Right lung (tissue), 5 donors: ENCODE measurements around the gene ARAP1. TPM values are rescaled to one million over a fixed set of nuclear protein-coding genes. Genes with fewer than 3 reads are reported as not detected.

ENCODE experiments used
- DNase-seq, 2 donors: peaks; one replicate each; pipeline ENCODE4 v3.0.0-alpha.2; 2013
- polyA plus RNA-seq, 5 donors: library from polyadenylated mRNA; unstranded; fragments of 120-200 nt; gene quantifications; one replicate each; pipeline versions ENCODE4 v1.2.1 to v1.2.3, GENCODE V29; 2013; ENCODE audit warnings: inconsistent platforms in 1 of 5, low replicate concordance in 1 of 5; ENCODE audit not compliant: insufficient read length in 5 of 5, insufficient read depth in 1 of 5

Gene ARAP1
- polyA plus RNA-seq, 5 donors: 66.9 to 107 (median 89.0) TPM

DNA sequence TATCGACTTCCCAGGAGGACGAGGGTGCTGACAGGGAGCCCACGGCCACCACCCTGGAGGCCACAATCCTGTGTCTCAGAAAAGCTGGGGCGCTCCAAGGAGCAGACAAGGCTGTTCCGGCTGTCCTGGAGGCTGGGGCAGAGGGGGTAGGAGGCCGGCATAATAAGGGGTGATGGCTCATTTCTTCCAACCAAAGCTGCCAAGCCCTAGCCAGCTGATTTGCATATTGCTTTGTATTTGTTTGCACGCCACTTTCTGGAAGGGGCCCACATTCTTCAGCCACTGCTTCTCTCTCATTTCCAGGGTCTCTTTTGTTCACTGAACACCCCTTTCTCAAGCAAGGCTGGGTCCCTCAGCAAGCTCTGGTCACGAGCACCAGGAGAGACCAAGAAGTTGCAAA lies 82.7 kb downstream of the ARAP1 start:
- DNase-seq: no peak

DNA sequence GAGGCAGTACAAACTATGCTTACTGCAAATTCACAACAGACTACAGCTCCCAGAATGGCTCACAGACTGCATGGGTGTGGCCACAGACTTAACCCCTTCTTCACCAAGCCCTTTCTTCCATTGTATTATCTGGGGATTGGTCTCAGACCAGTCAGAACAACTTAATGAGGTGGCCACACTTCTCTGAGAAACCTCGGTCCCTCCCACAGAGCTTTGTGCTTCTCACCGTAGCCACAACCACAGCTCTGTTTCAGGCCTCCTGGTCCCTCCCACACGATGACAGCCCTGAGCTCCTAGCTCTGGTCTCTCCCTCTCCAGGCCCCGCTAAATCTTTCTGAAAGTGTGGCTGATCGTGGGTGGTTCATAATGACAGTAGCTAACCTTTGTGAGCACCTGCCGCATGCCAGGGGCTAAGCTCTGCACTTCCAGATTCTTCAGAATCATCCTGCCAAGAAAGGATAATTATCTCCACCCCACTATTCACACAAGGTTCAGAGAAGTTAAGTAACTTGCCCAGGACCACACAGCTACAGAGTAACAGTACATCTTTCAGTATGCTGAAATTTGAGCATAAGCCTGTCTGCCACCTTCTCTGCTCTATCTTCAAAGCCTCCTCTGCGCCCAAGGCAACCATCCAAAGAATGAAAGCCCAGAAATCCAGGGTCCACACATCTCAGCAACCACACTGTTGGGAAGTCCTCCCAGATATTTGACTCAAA lies 83.4 kb downstream of the ARAP1 start:
- DNase-seq: no peak

DNA sequence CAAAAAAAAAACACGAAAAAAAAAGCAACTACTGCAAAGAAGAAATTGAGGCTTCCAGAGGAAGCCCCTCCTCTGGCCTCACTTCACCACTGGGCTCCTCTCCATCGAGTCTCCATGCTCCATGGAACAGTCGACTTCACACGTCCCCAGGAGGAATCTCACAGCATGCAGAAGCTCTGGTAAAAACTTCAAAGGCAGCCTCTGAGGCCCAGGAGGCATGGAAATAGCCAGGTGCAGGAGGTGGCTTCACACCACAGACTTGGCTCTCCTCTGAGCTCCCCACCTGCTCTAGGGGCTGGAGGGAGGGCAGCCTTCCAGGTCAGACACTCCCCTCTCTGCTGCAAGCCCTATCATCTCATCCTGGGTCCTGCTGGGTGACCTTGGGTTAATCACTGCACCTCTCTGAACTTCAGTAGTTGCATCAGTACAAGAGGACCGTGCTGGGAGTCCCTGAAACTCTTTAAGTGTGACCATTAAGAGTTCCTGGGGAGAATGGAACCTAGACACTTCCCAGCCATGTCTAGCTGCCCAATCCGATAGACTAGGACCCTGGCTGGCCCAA lies 86.2 kb downstream of the ARAP1 start:
- no peak for DNase-seq

DNA sequence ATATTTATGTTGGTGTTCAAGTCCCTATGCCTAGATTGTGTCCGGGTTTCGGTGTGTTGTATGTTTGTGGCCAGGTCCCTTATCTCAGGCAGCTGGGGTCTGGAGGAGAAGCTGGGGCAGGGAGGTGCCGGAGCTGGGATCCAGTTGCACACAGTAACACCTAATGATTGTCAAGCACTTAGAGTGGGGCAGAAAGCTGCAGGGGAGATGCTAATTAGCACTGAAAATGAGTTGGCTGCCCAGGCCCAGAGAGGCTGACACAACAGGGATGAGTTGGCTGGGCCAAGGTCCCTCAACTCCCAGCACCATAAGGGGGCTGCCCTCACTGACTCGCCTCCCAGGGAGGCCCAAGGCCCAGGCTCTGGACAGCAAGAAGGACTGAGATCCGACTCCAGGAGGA lies 90.2 kb downstream of the ARAP1 start:
- DNase-seq: no peak

DNA sequence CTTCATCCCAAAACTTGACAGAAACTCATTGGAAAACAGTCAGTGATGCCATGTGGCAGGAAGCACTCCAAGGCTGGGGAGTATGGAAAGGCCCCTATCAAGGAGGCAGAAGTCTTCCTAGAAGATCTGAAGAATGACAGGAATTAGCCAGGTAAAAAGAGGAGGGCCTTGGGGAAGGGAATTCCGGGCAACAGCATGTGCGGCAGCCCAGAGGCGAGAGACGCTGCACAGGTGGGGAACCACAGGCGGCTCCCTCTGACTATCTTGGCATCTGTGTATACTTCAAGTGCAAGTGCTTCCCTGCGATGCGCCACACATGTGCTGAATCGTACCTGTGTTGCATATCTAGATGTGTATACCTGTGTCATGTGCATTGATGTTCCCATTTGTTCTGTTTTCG lies 90.7 kb downstream of the ARAP1 start:
- DNase-seq: no peak

DNA sequence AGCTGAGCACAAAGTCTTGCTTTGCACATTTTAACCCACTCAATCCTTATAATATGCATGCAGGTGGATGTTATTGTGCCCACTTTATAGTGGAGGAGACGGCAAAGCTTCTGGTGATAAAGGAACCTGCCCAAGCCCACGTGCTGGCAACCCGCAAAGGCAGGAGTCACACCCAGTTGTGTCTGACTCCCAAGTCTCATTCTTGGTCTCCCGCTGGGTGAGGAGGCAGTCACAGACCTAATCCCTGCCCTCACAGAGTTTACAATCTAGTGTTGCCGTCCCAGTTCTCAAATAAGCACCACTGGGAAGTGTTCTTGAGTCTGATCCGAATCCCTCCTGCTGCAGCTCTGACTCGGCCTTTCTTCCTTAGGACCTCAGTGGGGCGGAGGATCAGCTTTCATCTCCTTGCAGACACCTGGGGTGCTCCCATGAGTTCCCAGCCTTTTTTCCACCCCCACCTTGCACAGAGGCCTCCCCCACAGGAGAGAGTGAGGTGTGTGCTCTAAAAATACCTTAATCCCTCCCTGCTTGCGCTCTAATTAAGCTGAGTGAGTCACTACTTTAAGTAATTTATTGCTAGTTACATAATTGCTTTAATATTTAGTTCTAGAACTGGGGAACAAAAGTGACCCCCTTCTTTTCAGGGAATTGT lies 93.1 kb downstream of the ARAP1 start:
- no peak for DNase-seq

DNA sequence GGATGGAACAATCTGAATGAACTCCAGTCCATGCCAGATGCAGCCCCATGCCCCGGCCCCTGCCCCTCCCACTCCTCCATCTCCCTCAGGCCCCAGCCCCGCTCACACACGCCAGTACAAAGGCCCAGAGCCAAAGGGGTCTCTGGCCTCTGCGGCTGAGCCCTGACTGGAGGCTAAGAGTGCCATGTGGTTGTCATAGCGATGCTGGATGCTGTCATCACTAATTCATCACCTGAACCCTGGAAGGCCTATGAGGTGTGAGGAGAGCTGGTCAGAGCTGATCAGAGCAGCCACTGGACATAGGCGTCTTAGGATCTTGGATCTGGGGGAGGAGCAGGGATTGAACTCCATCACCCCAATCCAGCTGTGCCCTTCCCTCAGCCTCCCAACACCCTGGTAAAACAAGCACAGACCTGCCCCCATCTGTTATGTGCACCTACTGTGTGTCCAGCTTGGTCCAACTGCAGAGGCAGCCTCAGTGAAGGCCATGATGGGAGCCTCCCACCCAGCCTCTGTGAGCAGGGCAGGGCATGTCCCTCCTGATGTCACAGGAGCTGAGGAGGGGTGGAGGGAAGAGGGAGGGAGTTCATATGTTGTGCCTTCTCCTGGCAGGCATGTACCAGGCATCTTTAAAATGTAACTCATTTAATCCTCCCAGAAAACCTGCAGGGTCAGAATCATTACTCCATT lies 94.7 kb downstream of the ARAP1 start:
- no peak for DNase-seq

DNA sequence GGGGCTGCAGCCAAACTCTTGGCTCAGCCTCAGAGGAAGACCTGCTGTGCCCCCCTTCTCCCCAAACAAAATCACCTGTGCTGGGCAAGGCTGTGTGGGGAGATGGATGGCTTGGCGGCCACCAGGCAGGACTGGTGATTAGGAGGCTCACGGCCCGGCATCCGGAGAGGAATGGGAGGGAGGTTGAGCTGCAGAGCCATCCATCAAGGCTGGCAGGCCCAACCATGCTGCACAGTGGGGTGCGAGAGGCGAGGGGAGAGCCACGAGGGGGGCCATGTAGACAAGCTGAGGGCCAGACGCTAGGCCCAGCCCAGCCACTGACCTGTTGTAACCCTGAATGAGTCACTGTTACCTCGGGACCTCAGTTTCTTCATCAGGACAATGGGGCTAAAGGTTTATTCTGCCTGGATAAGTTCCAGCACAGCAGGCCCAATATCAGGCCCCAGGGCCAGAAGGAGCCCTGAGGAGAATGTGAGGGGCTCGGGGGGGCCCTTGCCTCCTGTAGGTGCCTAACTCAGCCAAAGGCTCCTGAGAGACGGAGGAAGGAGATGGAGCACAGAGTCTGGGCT lies 96.2 kb downstream of the ARAP1 start:
- DNase-seq: no peak

DNA sequence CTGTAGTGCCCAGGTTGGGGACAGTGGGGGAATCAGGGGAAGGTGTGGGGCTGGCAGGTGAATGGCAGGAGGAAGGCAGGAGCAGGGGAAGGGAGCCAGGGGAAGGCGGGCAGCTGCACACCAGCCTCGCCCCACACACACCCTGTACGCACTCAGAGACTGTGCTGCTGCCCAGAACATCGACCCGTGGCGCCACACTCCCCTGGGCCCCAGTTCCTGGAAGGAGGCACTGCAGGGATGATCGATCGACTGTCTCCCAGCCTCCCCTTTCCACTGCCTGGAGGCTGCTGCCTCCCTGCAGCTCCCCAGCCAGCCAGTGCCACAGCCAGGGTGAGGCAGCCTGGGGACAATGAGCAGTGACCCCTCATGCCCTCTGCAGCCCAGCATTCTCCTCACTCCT lies 97.2 kb downstream of the ARAP1 start:
- no peak for DNase-seq

DNA sequence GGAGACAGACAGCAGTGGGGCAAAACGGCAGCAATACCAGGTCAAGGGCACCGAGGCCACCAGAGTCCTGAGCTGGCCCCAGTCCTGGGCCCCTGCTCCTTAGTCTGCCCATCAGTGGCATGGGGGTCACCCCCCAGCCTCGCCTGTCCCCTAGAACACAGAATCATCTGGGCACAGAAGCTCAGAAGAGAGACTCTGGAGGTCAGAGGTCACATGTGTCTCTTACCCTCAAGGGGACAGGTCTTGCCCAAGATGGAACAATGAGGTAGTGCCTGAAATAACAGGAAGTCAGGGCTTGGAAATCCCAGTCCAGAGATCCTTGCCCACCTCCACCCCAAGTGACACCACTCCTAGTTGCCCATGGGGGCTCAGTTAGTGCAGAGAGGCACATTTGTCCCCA lies 98.6 kb downstream of the ARAP1 start:
- DNase-seq: no peak

DNA sequence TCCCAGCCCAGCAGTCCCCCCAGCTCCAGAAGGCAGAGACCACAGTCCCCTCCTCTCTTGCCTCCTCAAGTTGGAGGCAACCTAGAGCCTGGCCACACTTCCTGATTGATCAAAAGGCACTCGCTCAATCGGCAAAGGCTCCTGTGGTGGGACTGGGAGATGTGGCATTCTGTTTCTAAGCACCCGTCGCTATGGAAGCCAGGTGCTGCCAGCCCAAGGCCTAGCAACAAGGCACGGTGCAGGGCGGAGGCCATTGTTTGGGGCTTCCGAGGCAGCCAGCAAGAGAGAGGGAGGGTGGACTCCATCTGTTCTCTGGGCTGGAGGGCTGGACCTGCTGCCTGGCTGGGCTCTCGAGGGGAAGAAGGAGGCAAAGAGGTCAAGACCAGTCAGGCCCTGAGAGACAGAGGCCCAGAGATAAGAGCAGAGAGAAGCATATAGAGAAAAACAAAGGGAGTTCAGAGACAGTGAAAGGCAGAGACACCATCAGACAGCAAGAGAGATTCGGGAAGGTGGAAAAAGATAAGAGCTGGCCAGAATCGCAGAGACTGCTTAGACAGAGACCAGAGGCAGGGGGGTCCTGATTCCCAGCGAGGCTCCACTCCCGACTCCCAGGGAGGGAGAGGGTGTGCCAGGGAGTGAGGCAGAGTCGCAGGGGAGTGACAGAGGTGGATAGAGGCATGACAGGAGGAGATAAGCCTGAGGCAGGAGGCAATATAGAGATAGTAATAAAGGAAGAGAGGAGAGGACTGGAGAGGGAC lies 99.2 kb downstream of the ARAP1 start:
- no peak for DNase-seq

DNA sequence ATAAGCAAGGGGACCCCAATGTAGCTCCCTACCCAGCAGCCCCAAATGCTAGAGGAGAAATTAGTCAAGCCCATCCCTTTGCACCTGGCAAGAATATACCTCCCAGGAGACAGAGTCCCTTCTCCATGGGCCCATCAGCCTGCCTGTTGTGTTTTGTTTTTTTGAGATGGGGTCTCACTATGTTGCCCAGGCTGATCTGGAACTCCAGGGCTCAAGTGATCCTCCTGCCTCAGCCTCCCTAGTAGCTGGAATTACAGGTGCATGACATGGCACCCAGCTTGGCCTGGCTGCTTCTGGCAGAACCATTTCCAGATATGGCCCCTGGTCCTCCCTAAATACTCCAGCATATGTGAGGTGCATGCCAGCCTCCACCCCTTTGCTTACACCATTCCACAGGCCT lies 100.1 kb downstream of the ARAP1 start:
- DNase-seq: no peak

DNA sequence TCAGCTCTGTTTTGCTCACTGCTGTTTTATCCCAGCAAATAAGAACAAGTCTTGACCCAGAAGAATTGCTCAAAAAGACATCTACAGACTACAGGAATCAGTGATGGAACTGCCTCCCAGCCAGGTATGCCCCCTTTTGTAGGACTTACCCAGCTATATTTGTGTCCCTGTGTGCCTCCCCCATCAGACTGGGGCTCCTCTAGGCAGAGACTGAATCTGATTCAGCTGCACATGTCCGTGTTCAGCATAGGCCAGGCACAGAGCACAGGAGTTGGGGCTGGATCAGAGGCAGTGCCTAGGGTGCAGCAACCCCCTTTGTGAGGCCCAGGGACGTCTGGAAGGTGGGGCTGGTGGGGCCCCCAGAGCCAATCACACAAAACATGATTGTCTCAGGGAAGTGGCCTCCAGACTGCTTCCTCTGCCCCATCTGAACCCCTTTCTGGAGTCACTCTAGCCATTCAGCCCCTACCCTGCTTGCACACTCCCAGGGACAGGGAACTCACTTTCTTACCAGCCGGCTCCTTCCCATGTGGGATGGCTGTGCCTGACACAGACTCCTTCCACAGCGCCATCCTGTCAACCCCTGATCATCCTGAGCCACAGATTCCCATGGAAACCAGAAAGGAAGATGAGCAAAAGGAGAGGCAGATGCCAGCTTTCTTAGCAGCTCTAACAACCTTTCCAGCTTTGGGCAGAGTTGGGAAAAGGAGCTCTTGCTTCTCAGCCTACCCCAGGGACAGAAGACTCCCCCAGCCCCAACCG lies 102.8 kb downstream of the ARAP1 start:
- DNase-seq: no peak

DNA sequence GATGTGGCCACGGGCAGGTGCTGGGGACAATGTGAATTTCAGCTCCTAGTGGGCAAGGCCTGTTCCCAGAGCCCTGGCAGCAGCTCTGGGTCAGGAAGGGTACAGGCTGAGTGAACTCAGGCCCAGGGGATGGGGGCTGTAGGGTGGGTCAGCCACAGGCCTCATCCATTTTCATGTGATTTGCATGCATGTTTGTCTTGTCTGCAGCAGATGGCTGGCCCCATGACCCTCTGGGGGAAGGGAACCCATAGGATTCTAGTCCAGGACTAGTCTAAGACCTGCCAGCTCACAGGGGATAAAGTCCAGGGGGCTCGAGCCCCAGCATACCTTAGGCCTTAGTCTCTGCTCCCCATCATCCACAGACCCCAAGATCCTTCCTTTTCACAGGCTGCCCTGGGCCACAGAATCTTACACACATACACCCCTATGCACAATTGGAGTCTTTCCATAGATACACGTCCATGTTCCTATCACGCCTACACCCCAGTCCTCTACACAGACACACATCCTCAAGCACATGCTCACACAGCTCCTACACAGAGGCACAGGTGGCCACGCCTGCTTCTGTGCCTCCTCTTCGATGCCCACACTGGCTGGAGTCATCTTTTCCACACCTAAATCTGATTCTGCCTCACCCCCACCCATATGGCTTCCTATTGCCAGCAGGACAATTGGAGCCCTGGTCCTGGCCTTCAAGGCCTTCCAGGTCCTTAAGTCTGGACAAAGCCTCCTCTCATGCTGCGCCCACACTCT lies 103.6 kb downstream of the ARAP1 start:
- no peak for DNase-seq

DNA sequence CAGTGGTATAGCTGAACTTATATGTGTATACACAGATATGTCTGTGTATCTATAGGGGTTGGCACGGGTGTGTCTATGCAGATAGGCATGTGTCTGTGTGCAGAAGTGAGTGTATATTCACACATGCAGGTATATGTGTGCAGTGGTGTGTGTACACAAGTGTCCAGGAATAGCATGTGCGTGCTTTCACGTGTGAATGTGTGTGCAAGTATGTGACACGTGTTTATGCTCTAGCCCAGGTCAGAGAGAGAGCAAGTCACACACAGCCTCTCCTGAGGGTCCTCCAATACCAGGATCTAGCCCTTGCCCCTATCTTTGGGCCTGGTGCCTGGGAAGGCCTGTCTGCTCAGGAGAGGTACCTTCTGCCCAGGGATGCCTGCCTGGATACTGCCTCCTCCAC lies 104.3 kb downstream of the ARAP1 start:
- no peak for DNase-seq

DNA sequence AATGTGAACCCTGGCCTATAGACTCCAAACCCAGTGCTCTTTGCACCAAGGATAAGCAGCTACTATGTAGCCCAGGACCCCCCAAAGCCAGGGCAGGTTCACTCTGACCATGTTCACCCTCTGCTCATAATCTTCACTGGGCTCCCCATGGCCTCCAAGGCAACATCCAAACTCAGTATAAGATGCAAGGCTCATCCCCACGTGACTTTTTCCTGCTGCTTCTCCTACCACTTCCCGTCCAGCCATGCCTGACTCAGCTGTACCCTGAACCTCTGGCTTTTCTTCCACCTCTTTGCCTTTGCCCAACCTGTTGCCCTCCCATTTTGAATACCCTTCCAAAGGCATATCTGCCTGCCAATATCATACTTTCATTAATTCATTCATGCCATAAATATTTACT lies 105.7 kb downstream of the ARAP1 start:
- DNase-seq: no peak

DNA sequence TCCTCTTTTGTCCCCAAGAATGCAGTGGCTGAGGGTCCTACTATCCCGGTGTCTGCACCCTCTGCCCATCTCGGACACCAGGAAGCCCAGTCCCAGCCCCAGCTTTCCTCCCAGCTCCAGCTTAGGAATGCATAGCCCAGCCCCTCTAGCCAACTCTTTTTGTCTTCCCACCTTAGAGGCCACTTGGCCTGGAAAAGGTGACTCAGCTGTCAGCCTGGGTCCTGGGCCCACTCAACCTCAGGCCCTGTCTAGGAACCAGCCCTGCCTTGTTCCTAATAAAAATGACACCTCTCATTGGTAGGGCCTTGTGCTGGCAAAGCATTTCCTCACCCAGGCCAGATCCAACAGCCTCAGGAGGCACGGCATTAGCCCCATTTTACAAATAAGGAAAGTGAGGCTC lies 106.2 kb downstream of the ARAP1 start:
- no peak for DNase-seq

DNA sequence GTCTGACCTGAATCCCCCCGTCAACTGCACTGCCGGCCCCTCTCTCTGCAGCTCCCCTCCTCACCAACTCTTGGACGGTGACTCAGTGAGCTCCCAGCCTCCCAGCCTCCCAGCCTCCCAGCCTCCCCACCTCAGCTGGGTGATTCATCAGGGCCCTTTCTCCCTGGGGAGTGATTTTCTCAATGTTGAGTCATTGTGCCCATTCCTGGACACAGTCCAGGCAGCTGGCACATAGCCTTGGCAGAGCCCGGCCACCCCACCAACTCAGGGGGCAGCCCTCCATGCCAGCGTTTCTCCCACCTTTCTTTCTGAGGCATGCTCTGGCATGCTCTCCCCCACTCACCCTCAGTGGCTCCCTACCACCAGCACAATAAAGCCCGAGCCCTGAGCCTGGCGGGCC lies 108.7 kb downstream of the ARAP1 start:
- DNase-seq: no peak

DNA sequence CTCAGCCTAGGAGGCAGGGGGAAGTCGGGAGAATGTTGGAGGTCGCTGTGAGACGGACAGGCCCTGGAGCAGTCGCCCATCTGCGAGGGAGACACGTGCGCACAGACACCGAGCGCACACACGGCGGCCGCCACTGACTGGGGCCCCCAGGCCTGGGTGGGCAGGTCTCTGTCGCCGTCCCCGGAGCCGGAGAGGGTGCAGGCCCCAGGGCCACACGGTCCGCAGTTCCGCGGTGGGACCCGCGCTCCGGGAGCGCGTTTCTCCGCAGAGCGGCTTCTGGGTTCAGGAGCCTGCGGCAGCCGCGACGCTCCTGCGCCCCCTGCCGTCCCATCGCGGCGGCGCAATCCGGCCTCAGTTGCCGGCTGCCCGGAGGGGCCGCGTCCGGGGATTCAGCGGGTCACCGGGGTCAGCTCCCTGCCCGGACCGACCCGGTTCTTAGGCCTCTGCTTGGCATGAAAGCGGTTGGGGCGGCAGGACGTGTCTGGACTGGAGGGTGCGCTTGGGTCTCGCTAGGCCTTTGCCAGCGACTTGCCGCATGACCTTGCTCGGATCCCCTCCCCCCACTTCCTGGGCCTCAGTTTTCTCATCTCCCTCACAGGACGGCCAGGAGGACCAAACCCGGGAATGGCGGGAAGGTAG lies 109.2 kb downstream of the ARAP1 start:
- peak; percentile 58 to 63 for DNase-seq
